Gastrocnemius medialis (tissue), 4 donors: ENCODE measurements around the gene HOOK2. TPM values are rescaled to one million over a fixed set of nuclear protein-coding genes. Genes with fewer than 3 reads are reported as not detected.

Experiments
- ATAC-seq, 2 donors: fragments of 150-250 bp; one replicate each; pipeline ENCODE4 v1.9.1; 2016
- DNase-seq, 2 donors: peaks; one replicate each; pipeline ENCODE4 v3.0.0-alpha.2; 2019
- H3K27ac ChIP-seq, 4 donors: fragments of 200-600 bp; sonication (generic); 1 replicate in 1 of 4; 2 replicates in 3 of 4; pipeline ENCODE4 v1.5.1; 2016 to 2018; ENCODE audit warnings: mild to moderate bottlenecking in 2 of 4, moderate library complexity in 1 of 4
- H3K27me3 ChIP-seq, 3 donors: fragments of 200-600 bp; sonication (generic) in 2 of 3; 1 replicate in 1 of 3; 2 replicates in 2 of 3; pipeline versions ENCODE4 v1.5.1 to v1.6.0; 2016 to 2019; ENCODE audit warnings: mild to moderate bottlenecking in 1 of 3, moderate library complexity in 1 of 3
- H3K36me3 ChIP-seq, 2 donors: fragments of 200-600 bp; sonication (generic) in 1 of 2; one replicate each; pipeline ENCODE4 v1.5.1; 2017 to 2018
- H3K4me1 ChIP-seq, 2 donors: fragments of 200-600 bp; sonication (generic) in 1 of 2; one replicate each; pipeline ENCODE4 v1.5.1; 2016 to 2017; ENCODE audit warnings: mild to moderate bottlenecking in 2 of 2
- H3K4me3 ChIP-seq, 4 donors: fragments of 200-600 bp; sonication (generic) in 3 of 4; 1 replicate in 1 of 4; 2 replicates in 3 of 4; pipeline ENCODE4 v1.5.1; 2016 to 2019; ENCODE audit warnings: mild to moderate bottlenecking in 2 of 4
- H3K9me3 ChIP-seq, 3 donors: fragments of 200-600 bp; sonication (generic) in 2 of 3; 1 replicate in 1 of 3; 2 replicates in 2 of 3; pipeline ENCODE4 v1.5.1; 2016 to 2019
- CTCF ChIP-seq, 5 experiments: fragments of 450-650 bp in 3 of 5; fragments of 200-600 bp in 2 of 5; sonication (generic) in 2 of 5; IDR thresholded peaks in 4 of 5; conservative IDR thresholded peaks in 1 of 5; 1 replicate in 4 of 5; 2 replicates in 1 of 5; pipeline ENCODE4 v1.5.1; 2016 to 2019; ENCODE audit warnings: antibody characterized with exemption in 5 of 5, mild to moderate bottlenecking in 3 of 5, moderate library complexity in 3 of 5
- POLR2A ChIP-seq, 2 donors: fragments of 450-650 bp; IDR thresholded peaks; one replicate each; pipeline ENCODE4 v1.6.1; 2017; ENCODE audit warnings: antibody characterized with exemption in 2 of 2, mild to moderate bottlenecking in 2 of 2, moderate library complexity in 2 of 2
- in situ Hi-C, 4 donors: fragments of 200-750 bp; cut with MboI; loops; one replicate each; pipeline versions ENCODE4 v1.15.0 to v1.8.0; 2017; ENCODE audit warnings: low sequenced_read_pairs in 4 of 4
- intact Hi-C: fragments of 100-400 bp; cut with DNase I; formaldehyde crosslinking; loops from one replicate; pipeline ENCODE4 v1.15.1; 2023; ENCODE audit warnings: low total_unique reads
- total RNA-seq, 4 donors: library from RNA; depleted of rRNA; stranded (reverse); fragments of >200 nt; gene quantifications; one replicate each; pipeline versions ENCODE4 v1.1.0 to v1.2.3, GENCODE V29; 2016

The HOOK2 gene
- total RNA-seq, 4 donors from 2014 or later, result 12.3 to 23.4 (median 17.6) TPM

- in situ Hi-C loops, result no loop called here
- H3K4me3 ChIP-seq, result peak overlapping the region; percentile 48 to 98 (median 92)
- DNase-seq, result peak in 1 of 2 donors; percentile 81
- intact Hi-C loops, result no loop called here
- peaks cover 43 to 51% of the 10 kb centered on the region in 2 donors for H3K4me1 ChIP-seq
- H3K9me3 ChIP-seq, result no peaks in the 10 kb centered on the region
- peak overlapping the region; percentile 99 to 100 (median 100) for H3K27ac ChIP-seq
- no peaks in the 10 kb centered on the region for H3K27me3 ChIP-seq
- ATAC-seq, result no peak
- H3K36me3 ChIP-seq, result no peaks in the 10 kb centered on the region
- TF ChIP-seq POLR2A (IDR thresholded peaks at IDR 0.05), result no peak
- TF ChIP-seq CTCF (IDR thresholded peaks at IDR 0.05 in 4 of 5, conservative IDR thresholded peaks at IDR 0.05 in 1 of 5), result no peak
Measured at GRCh38 chr19:12788682-12789097, 13.3 kb upstream of the HOOK2 start.

- H3K27ac ChIP-seq, result peak overlapping the region; percentile 99 to 100 (median 100)
- peaks cover 48 to 56% of the 10 kb centered on the region in 2 donors for H3K4me1 ChIP-seq
- H3K27me3 ChIP-seq, result no peaks in the 10 kb centered on the region
- no peaks in the 10 kb centered on the region for H3K36me3 ChIP-seq
- TF ChIP-seq POLR2A (IDR thresholded peaks at IDR 0.05) (no peak), CTCF (IDR thresholded peaks at IDR 0.05 in 4 of 5, conservative IDR thresholded peaks at IDR 0.05 in 1 of 5) (no peak)
- no peak for ATAC-seq
- no peak for DNase-seq
- H3K4me3 ChIP-seq, result peak overlapping the region; percentile 48 to 98 (median 92)
- no peaks in the 10 kb centered on the region for H3K9me3 ChIP-seq
- in situ Hi-C loops, result no loop called here
- intact Hi-C loops, result no loop called here
Measured at GRCh38 chr19:12788042-12788681, 12.8 kb upstream of the HOOK2 start.

- no peak for ATAC-seq
Measured at GRCh38 chr19:12787458-12787857, 12.1 kb upstream of the HOOK2 start.

GRCh38 chr19:12786952-12787351, 11.6 kb upstream of the HOOK2 start:
- H3K27ac ChIP-seq, result peak overlapping the region; percentile 99 to 100 (median 100)
- intact Hi-C loops (no loop called here), in situ Hi-C loops (no loop called here)
- H3K27me3 ChIP-seq, result no peaks in the 10 kb centered on the region
- no peak for TF ChIP-seq POLR2A (IDR thresholded peaks at IDR 0.05)
- no peak for TF ChIP-seq CTCF (IDR thresholded peaks at IDR 0.05 in 4 of 5, conservative IDR thresholded peaks at IDR 0.05 in 1 of 5)
- H3K36me3 ChIP-seq, result no peaks in the 10 kb centered on the region
- DNase-seq (peak in 1 of 2 donors; percentile 41), ATAC-seq (no peak)
- no peak overlapping the region for H3K4me3 ChIP-seq
- peaks cover 48 to 65% of the 10 kb centered on the region in 2 donors for H3K4me1 ChIP-seq
- H3K9me3 ChIP-seq, result no peaks in the 10 kb centered on the region

More at GRCh38 chr19:12787458-12787857, 12.1 kb upstream of the HOOK2 start:
- TF ChIP-seq CTCF (IDR thresholded peaks at IDR 0.05 in 4 of 5, conservative IDR thresholded peaks at IDR 0.05 in 1 of 5) (no peak), POLR2A (IDR thresholded peaks at IDR 0.05) (no peak)
- no peak for DNase-seq
- H3K27me3 ChIP-seq, result no peaks in the 10 kb centered on the region
- in situ Hi-C loops (no loop called here), intact Hi-C loops (no loop called here)
- H3K27ac ChIP-seq, result peak overlapping the region; percentile 99 to 100 (median 100)
- H3K36me3 ChIP-seq, result no peaks in the 10 kb centered on the region
- H3K9me3 ChIP-seq, result no peaks in the 10 kb centered on the region
- H3K4me3 ChIP-seq, result no peak overlapping the region
- H3K4me1 ChIP-seq, result peaks cover 48 to 62% of the 10 kb centered on the region in 2 donors
